Liver (tissue), 3 donors: ENCODE results near the gene MISP.

ENCODE experiments used
- CTCF ChIP-seq: fragments of 150-350 bp; IDR thresholded peaks from 2 replicates; pipeline ENCODE4 v1.5.1; 2017; ENCODE audit warnings: improper control_type of control experiment, low read depth, low read length; ENCODE audit not compliant: missing input control
- EGR1 ChIP-seq, 2 donors: IDR thresholded peaks; 2 replicates each; pipeline ENCODE4 v1.6.1; 2016 to 2018; ENCODE audit warnings: antibody characterized with exemption in 2 of 2, low read depth in 2 of 2
- FOXA1 ChIP-seq: IDR thresholded peaks from 2 replicates; pipeline ENCODE4 v1.6.1; 2016; ENCODE audit warnings: antibody characterized with exemption
- GABPA ChIP-seq, 2 donors: IDR thresholded peaks in 1 of 2; conservative IDR thresholded peaks in 1 of 2; 2 replicates each; pipeline ENCODE4 v1.6.1; 2016; ENCODE audit warnings: antibody characterized with exemption in 2 of 2, mild to moderate bottlenecking in 1 of 2, moderate library complexity in 1 of 2
- HNF4A ChIP-seq, 2 donors: conservative IDR thresholded peaks; 2 replicates each; pipeline ENCODE4 v1.6.1; 2016; ENCODE audit warnings: antibody characterized with exemption in 2 of 2, mild to moderate bottlenecking in 2 of 2
- RAD21 ChIP-seq, 2 donors: IDR thresholded peaks; 2 replicates each; pipeline ENCODE4 v1.6.1; 2016; ENCODE audit warnings: antibody characterized with exemption in 2 of 2, mild to moderate bottlenecking in 2 of 2
- REST ChIP-seq: IDR thresholded peaks from 2 replicates; pipeline ENCODE4 v1.6.1; 2016; ENCODE audit warnings: antibody characterized with exemption, mild to moderate bottlenecking
- RXRA ChIP-seq, 2 donors: IDR thresholded peaks; 2 replicates each; pipeline ENCODE4 v1.6.1; 2017 to 2018; ENCODE audit warnings: antibody characterized with exemption in 2 of 2, mild to moderate bottlenecking in 1 of 2
- SP1 ChIP-seq: IDR thresholded peaks from 2 replicates; pipeline ENCODE4 v1.6.1; 2018; ENCODE audit warnings: antibody characterized with exemption, mild to moderate bottlenecking
- TAF1 ChIP-seq: conservative IDR thresholded peaks from 2 replicates; pipeline ENCODE4 v1.6.1; 2016; ENCODE audit warnings: antibody characterized with exemption, mild to moderate bottlenecking
- YY1 ChIP-seq: IDR thresholded peaks from 2 replicates; pipeline ENCODE4 v1.6.1; 2016; ENCODE audit warnings: antibody characterized with exemption, mild to moderate bottlenecking
- TF ChIP-seq, protein P1 (sequence below): IDR thresholded peaks from 2 replicates; pipeline ENCODE4 v1.6.1; 2016; ENCODE audit warnings: antibody characterized with exemption
- donor health status: healthy.
- donor health status: healthy.

GRCh38 chr19:810883-811489 is 60.1 kb downstream of the MISP start:
- no peak for TF ChIP-seq CTCF
- TF ChIP-seq, protein P1, sequence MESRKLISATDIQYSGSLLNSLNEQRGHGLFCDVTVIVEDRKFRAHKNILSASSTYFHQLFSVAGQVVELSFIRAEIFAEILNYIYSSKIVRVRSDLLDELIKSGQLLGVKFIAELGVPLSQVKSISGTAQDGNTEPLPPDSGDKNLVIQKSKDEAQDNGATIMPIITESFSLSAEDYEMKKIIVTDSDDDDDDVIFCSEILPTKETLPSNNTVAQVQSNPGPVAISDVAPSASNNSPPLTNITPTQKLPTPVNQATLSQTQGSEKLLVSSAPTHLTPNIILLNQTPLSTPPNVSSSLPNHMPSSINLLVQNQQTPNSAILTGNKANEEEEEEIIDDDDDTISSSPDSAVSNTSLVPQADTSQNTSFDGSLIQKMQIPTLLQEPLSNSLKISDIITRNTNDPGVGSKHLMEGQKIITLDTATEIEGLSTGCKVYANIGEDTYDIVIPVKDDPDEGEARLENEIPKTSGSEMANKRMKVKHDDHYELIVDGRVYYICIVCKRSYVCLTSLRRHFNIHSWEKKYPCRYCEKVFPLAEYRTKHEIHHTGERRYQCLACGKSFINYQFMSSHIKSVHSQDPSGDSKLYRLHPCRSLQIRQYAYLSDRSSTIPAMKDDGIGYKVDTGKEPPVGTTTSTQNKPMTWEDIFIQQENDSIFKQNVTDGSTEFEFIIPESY: no peak
- no peak for TF ChIP-seq EGR1 (IDR thresholded peaks at IDR 0.05; ENCODE audit: low read depth in 2 of 2)
- no peak for TF ChIP-seq YY1
- no peak for TF ChIP-seq RAD21 (IDR thresholded peaks at IDR 0.05)
- TF ChIP-seq RXRA (IDR thresholded peaks at IDR 0.05): no peak
- TF ChIP-seq TAF1: no peak
- TF ChIP-seq HNF4A (conservative IDR thresholded peaks at IDR 0.05): no peak
- no peak for TF ChIP-seq FOXA1
- TF ChIP-seq SP1: no peak
- no peak for TF ChIP-seq REST
- no peak for TF ChIP-seq GABPA (IDR thresholded peaks at IDR 0.05 in 1 of 2, conservative IDR thresholded peaks at IDR 0.05 in 1 of 2)
